BJ (cell line): ENCODE measurements around the gene ZNF658. TPM values are rescaled to one million over a fixed set of nuclear protein-coding genes. Genes with fewer than 3 reads are reported as not detected.
"Not testable (repeated sequence)": the region's sequence is repeated elsewhere in the genome, so short reads cannot be mapped to it uniquely, and the experiment has no call there.

Experiments used
- CTCF ChIA-PET: fragments of 350-600 bp; formaldehyde crosslinking; extraction: SDS; loops from one replicate; lab custom pipeline; 2021; ENCODE audit warnings: antibody characterized with exemption, inconsistent platforms; lab: Yijun Ruan, JAX
- POLR2A ChIA-PET: fragments of 300-600 bp; sonication (Branson Sonifier 250); formaldehyde crosslinking; extraction: SDS; loops from one replicate; lab custom pipeline; 2021; ENCODE audit warnings: antibody characterized with exemption; lab: Charles Lee
- DNase-seq: peaks from one replicate; pipeline ENCODE4 v3.0.0-alpha.2; 2011; ENCODE audit warnings: low read depth
- H3K27me3 ChIP-seq: 2 replicates; pipeline ENCODE4 v1.6.0; 2011; ENCODE audit warnings: low read length; ENCODE audit not compliant: control insufficient read depth, insufficient read depth
- H3K36me3 ChIP-seq: 2 replicates; pipeline ENCODE4 v1.5.1; 2011; ENCODE audit warnings: low read length; ENCODE audit not compliant: control insufficient read depth, insufficient read depth
- H3K4me3 ChIP-seq: 2 replicates; pipeline ENCODE4 v1.5.1; 2011; ENCODE audit warnings: low read depth, mild to moderate bottlenecking, control low read depth, low read length
- polyA minus RNA-seq: library from RNA; depleted of rRNA, polyadenylated mRNA; stranded (reverse); fragments of >200 nt; gene quantifications from 2 replicates; pipeline ENCODE4 v1.2.3, GENCODE V29; 2011; rRNA and poly(A)+ RNA removed
- polyA plus RNA-seq: library from polyadenylated mRNA; depleted of rRNA; stranded (reverse); fragments of >200 nt; gene quantifications from 2 replicates; pipeline ENCODE4 v1.2.3, GENCODE V29; 2011; rRNA removed

The ZNF658 gene
- polyA plus RNA-seq: 1.2 and 2.0 TPM in 2 replicates
- polyA minus RNA-seq: 1.1 and 4.4 TPM in 2 replicates

DNA sequence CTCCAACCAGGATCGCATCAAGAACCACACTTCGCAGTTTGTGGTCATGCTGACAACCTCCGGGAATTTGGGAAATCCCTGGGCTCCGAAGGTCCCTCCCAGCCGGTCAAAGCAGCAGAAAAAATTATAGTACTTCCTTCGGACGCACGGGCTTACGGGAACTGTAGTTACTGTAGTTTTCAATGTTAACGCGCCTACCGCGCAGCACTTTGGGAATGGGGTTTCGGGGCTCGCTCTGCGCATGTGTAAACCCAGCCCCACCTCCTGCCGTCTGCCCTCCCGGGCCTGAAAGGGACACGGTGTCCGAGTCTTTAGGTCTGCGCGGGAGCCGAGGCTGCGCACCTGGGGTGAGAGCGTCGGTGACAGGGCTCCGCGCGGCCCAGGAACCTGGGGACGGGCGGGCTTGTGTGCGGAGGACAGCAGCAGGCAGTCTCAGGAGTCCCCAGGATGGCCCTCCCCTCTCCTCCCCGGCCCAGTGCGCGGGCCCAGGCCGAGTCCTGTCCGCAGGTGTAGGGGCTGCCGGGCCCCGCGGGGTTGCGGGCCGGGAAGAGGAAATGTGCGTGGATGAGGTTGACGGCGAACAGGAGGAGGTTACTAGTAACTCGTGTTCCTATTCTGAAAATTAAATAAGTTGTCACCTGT, at the start of gene ZNF658:
TSS of gene ZNF658 (plus strand) at position 236 of the 642 bp plus-strand sequence. CDS start 2,837 bp downstream, outside the sequence.
- H3K4me3 ChIP-seq: peak within 1 kb of the TSS; percentile 53
- peak; percentile 67 for DNase-seq
- CTCF ChIA-PET, H3K27me3 ChIP-seq, H3K36me3 ChIP-seq, POLR2A ChIA-PET: not testable (repeated sequence)

- POLR2A ChIA-PET, H3K27me3 ChIP-seq, H3K36me3 ChIP-seq, DNase-seq, CTCF ChIA-PET, H3K4me3 ChIP-seq: not testable (repeated sequence)
Observed at GRCh38 chr9:66861732-66862131, 38.8 kb upstream of the ZNF658 start.

GRCh38 chr9:66868660-66869059, 31.9 kb upstream of the ZNF658 start:
- DNase-seq, H3K27me3 ChIP-seq, CTCF ChIA-PET, H3K36me3 ChIP-seq, POLR2A ChIA-PET, H3K4me3 ChIP-seq: not testable (repeated sequence)

DNA sequence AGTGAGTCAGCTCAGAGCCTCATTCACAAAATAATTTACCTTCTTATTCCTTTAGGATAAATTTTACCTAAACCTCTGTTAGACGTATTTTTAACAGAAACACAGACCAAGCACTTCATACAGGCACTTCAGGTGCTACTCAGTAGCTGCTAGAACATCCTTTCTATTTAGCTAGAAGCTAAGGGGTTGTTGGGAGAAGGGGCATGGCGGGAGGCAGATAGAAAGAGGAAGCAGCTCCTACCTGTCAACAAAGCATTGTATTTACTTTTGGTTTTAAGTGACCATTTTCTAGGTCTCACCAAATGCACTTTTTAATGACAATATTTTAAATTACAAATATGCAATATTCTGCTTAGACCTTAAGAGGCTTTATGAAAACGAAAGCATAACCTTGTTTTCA, 19.9 kb upstream of the ZNF658 start:
- H3K27me3 ChIP-seq, POLR2A ChIA-PET, H3K4me3 ChIP-seq, H3K36me3 ChIP-seq, CTCF ChIA-PET, DNase-seq: not testable (repeated sequence)

GRCh38 chr9:66881847-66882246, 18.7 kb upstream of the ZNF658 start:
- H3K4me3 ChIP-seq, POLR2A ChIA-PET, CTCF ChIA-PET, DNase-seq, H3K27me3 ChIP-seq, H3K36me3 ChIP-seq: not testable (repeated sequence)

- DNase-seq, H3K27me3 ChIP-seq, H3K4me3 ChIP-seq, POLR2A ChIA-PET, H3K36me3 ChIP-seq, CTCF ChIA-PET: not testable (repeated sequence)
Observed at GRCh38 chr9:66890334-66890733, 10.2 kb upstream of the ZNF658 start.

- POLR2A ChIA-PET, H3K36me3 ChIP-seq, DNase-seq, CTCF ChIA-PET, H3K27me3 ChIP-seq: not testable (repeated sequence)
- H3K4me3 ChIP-seq: peak overlapping the region; percentile 53
Observed at GRCh38 chr9:66901141-66901540, 616 bp downstream of the ZNF658 start.

DNA sequence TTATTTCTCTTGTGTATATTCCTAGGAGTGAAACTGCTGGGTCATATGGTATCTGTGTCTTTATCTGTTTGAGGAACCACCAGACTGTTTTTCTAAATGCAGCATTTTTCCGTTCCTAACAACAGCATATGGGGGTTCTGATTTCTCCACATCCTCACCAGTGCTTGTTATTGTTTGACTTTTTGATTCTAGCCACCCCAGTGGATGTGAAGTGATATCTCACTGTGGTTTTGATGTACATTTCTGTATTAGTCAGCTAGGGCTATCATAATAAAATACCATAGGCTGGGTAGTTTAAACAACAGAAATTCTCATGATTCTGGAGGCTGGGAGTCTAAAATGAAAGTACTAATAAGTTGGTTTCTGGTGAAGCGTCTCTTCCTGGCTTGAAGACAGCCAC, 9.0 kb downstream of the ZNF658 start:
- CTCF ChIA-PET, H3K27me3 ChIP-seq, POLR2A ChIA-PET, H3K4me3 ChIP-seq, H3K36me3 ChIP-seq, DNase-seq: not testable (repeated sequence)

GRCh38 chr9:66920072-66920471, 19.5 kb downstream of the ZNF658 start:
- DNase-seq, H3K4me3 ChIP-seq, H3K27me3 ChIP-seq, H3K36me3 ChIP-seq, CTCF ChIA-PET, POLR2A ChIA-PET: not testable (repeated sequence)

DNA sequence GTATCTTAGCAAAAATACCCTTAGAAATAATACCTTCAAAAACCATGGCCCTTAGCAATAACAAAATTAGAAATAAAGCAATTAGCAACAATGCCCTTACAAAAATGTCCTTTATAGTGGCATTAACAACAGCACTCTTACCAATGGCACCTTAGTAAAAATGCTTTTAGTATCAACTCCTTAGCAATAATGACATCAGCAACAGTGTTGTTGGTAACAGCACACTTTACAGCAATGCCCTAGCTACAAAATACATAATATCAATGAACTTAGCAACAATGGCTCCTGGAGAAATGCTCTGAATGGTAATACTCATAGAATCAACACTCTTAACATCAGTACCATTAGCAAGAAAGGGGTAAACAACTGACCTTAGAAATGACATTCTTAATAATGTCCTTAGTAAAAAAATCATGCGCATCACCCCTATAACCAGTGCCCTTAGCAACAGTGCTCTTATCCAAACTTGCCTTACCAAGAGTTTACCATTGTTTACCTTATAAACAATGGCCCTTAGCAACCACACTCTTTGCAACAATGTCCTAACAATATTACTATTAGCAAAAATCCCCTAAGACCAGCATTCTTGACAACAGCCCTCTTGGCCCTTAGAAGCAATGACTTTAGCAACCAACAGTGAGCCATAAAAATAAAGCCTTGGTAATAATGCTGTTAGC, 35.8 kb downstream of the ZNF658 start:
- POLR2A ChIA-PET, DNase-seq, H3K27me3 ChIP-seq, CTCF ChIA-PET, H3K4me3 ChIP-seq, H3K36me3 ChIP-seq: not testable (repeated sequence)

DNA sequence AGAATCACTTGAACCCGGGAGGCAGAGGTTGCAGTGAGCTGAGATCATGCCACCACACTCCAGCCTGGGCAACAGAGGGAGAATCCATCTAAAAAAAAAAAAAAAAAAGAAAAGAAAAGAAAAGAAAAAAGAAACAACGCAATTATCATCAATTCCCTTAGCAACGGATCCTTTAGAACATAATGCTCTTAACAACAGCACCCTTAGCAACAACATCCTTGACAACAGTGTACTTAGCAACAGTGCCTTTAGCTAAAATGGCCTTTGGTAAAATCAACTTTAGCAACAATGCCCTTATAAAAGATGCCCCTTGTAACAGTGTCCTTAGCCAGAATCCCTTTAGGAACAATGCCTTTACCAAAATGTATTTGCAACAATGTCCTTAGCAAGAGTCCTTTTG, 37.1 kb downstream of the ZNF658 start:
- POLR2A ChIA-PET, DNase-seq, CTCF ChIA-PET, H3K4me3 ChIP-seq, H3K36me3 ChIP-seq, H3K27me3 ChIP-seq: not testable (repeated sequence)

DNA sequence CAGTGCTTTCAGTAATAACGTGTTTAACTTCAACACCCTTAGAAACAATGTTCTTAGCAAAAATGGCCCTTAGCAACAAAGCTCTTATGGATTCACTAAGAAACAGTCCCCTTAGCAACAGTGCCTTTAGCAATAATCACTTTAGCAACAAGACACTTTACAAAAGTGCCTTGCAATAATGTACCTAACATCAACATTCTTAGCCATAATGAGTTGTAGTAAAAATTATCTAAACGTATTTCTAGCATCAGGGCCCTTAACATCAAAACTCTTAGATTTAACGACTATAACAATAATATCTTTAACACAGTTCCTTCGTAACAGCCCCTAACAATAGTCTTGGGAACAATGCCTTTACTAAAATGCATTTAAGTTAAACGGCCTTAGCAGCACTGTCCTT, 37.8 kb downstream of the ZNF658 start:
- DNase-seq, H3K27me3 ChIP-seq, POLR2A ChIA-PET, H3K4me3 ChIP-seq, CTCF ChIA-PET, H3K36me3 ChIP-seq: not testable (repeated sequence)
